Vagina (tissue), 2 donors: Measurements from ENCODE around the gene SELENOS.

Experiments used
- POLR2A ChIP-seq, 2 donors: fragments of 450-650 bp; IDR thresholded peaks; one replicate each; pipeline ENCODE4 v1.6.1; 2017; ENCODE audit warnings: antibody characterized with exemption in 2 of 2, mild to moderate bottlenecking in 2 of 2, moderate library complexity in 2 of 2
- POLR2AphosphoS5 ChIP-seq, 2 donors: sonication (generic); formaldehyde crosslinking; IDR thresholded peaks; one replicate each; pipeline ENCODE4 v1.9.0; 2017; ENCODE audit warnings: antibody characterized with exemption in 2 of 2, mild to moderate bottlenecking in 2 of 2, low read depth in 1 of 2; ENCODE audit not compliant: insufficient read depth in 1 of 2
- TF ChIP-seq, protein P1 (sequence below), 3 experiments: fragments of 450-650 bp in 2 of 3; fragments of 200-600 bp in 1 of 3; sonication (generic) in 1 of 3; IDR thresholded peaks; one replicate each; pipeline ENCODE4 v1.5.1; 2017 to 2019; ENCODE audit warnings: antibody characterized with exemption in 3 of 3, mild to moderate bottlenecking in 2 of 3, moderate library complexity in 2 of 3

DNA sequence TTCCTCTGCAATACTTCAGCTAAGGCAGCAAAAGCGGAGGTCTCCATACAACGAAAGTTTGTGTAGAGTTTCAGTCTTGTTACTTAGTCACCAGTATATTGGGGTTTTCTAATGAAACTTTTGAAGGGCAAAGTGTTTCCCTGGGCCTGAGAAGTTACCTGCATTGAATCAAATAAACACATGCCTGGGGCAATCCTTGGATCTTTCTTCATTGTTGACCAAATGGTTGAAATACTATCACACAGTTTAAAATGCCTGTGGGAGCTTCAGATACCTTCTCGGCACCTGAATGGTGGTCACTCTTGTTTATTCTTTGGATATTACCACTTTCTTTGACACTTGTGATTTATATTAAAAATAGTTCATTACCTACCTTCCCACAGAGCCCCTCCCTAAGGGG, 24.4 kb downstream of the SELENOS start:
- TF ChIP-seq, protein P1, sequence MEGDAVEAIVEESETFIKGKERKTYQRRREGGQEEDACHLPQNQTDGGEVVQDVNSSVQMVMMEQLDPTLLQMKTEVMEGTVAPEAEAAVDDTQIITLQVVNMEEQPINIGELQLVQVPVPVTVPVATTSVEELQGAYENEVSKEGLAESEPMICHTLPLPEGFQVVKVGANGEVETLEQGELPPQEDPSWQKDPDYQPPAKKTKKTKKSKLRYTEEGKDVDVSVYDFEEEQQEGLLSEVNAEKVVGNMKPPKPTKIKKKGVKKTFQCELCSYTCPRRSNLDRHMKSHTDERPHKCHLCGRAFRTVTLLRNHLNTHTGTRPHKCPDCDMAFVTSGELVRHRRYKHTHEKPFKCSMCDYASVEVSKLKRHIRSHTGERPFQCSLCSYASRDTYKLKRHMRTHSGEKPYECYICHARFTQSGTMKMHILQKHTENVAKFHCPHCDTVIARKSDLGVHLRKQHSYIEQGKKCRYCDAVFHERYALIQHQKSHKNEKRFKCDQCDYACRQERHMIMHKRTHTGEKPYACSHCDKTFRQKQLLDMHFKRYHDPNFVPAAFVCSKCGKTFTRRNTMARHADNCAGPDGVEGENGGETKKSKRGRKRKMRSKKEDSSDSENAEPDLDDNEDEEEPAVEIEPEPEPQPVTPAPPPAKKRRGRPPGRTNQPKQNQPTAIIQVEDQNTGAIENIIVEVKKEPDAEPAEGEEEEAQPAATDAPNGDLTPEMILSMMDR (IDR thresholded peaks at IDR 0.05): no peak
- TF ChIP-seq POLR2A (IDR thresholded peaks at IDR 0.05) (no peak), POLR2AphosphoS5 (IDR thresholded peaks at IDR 0.05; ENCODE audit: insufficient read depth in 1 of 2, low read depth in 1 of 2) (no peak)
